HepG2 (cell line): ENCODE results near the gene SYCP2L. TPM values are rescaled to one million over a fixed set of nuclear protein-coding genes. Genes with fewer than 3 reads are reported as not detected.

ENCODE experiments used
- ATF4 ChIP-seq, 2 experiments: fragments of 450-650 bp in 1 of 2; sonication (generic) in 1 of 2; formaldehyde crosslinking; IDR thresholded peaks; 2 replicates each; pipeline versions ENCODE4 v1.5.0 to v1.8.0; 2020 to 2022; ENCODE audit warnings: mild to moderate bottlenecking in 1 of 2, missing genetic modification reagents in 1 of 2
- CEBPZ ChIP-seq: IDR thresholded peaks from 2 replicates; pipeline ENCODE4 v1.6.1; 2012; ENCODE audit warnings: low read length, improper control_type of control experiment
- CENPBD1 ChIP-seq: sonication (generic); formaldehyde crosslinking; IDR thresholded peaks from 2 replicates; pipeline ENCODE4 v1.8.0; 2022; ENCODE audit warnings: missing genetic modification reagents, low read depth, mild to moderate bottlenecking, borderline replicate concordance
- MTA1 ChIP-seq: sonication (generic); formaldehyde crosslinking; IDR thresholded peaks from 2 replicates; pipeline ENCODE4 v1.4.0; 2020; ENCODE audit warnings: missing genetic modification reagents, mild to moderate bottlenecking, borderline replicate concordance
- SNAPC5 ChIP-seq: sonication (generic); formaldehyde crosslinking; IDR thresholded peaks from 2 replicates; pipeline ENCODE4 v1.8.1; 2023; ENCODE audit warnings: mild to moderate bottlenecking, missing genetic modification reagents, borderline replicate concordance
- SP2 ChIP-seq: sonication (generic); formaldehyde crosslinking; IDR thresholded peaks from 2 replicates; pipeline ENCODE4 v1.5.1; 2020; ENCODE audit warnings: mild to moderate bottlenecking, missing genetic modification reagents
- U2AF1 ChIP-seq: fragments of 200-400 bp; formaldehyde crosslinking; optimal IDR thresholded peaks from 2 replicates; pipeline ENCODE3; 2017; ENCODE audit warnings: mild to moderate bottlenecking, low read depth, low read length
- ZBTB33 ChIP-seq: sonication (generic); formaldehyde crosslinking; IDR thresholded peaks from 2 replicates; pipeline ENCODE4 v1.4.0; 2020; ENCODE audit warnings: missing genetic modification reagents
- ZBTB8A ChIP-seq: sonication (generic); formaldehyde crosslinking; IDR thresholded peaks from 2 replicates; pipeline ENCODE4 v1.4.0; 2020; ENCODE audit warnings: mild to moderate bottlenecking, low read depth, missing genetic modification reagents, borderline replicate concordance
- ZKSCAN8 ChIP-seq: IDR thresholded peaks from 2 replicates; pipeline ENCODE4 v1.6.1; 2016; ENCODE audit warnings: borderline replicate concordance, missing genetic modification reagents, missing compliant biosample characterization
- ZMAT3 ChIP-seq: sonication (generic); formaldehyde crosslinking; conservative IDR thresholded peaks from 2 replicates; pipeline ENCODE4 v1.7.0; 2021; ENCODE audit warnings: missing genetic modification reagents
- ZNF296 ChIP-seq: sonication (generic); formaldehyde crosslinking; conservative IDR thresholded peaks from 2 replicates; pipeline ENCODE4 v1.5.0; 2020; ENCODE audit warnings: mild to moderate bottlenecking, missing genetic modification reagents
- ZNF557 ChIP-seq: sonication (generic); formaldehyde crosslinking; IDR thresholded peaks from 2 replicates; pipeline ENCODE4 v1.4.0; 2020; ENCODE audit warnings: missing genetic modification reagents
- ZNF770 ChIP-seq: sonication (generic); formaldehyde crosslinking; IDR thresholded peaks from 2 replicates; pipeline ENCODE4 v1.5.0; 2020; ENCODE audit warnings: mild to moderate bottlenecking, missing genetic modification reagents
- ZSCAN12 ChIP-seq: sonication (generic); formaldehyde crosslinking; IDR thresholded peaks from 2 replicates; pipeline ENCODE4 v1.9.0; 2021; ENCODE audit warnings: mild to moderate bottlenecking, missing genetic modification reagents
- polyA plus RNA-seq, 8 experiments: library from polyadenylated mRNA; depleted of rRNA in 3 of 8; stranded (reverse) in 7 of 8; unstranded in 1 of 8; fragments of >200 nt; fragmentation: Illumina TruSeq in 4 of 8; extraction: Trizol in 4 of 8; gene quantifications; 2 replicates each; pipeline versions ENCODE4 v1.2.1 to v1.2.3, GENCODE V29; 2011 to 2016; ENCODE audit warnings: low read depth in 4 of 8, missing spikeins in 1 of 8, mixed read lengths in 1 of 8; ENCODE audit not compliant: insufficient read depth in 1 of 8
- total RNA-seq, 5 experiments: library from RNA; depleted of rRNA; stranded (reverse); fragments of >200 nt; fragmentation: Illumina TruSeq; extraction: Trizol; gene quantifications; 2 replicates each; pipeline ENCODE4 v1.2.3, GENCODE V29; 2016; ENCODE audit warnings: low read depth in 1 of 5

SYCP2L gene
- total and polyA plus RNA-seq, 2 of the 13 experiments (the other 11 are each of a cell fraction or from before 2014, with no cell fraction given) = 0.22 to 0.54 TPM

- TF ChIP-seq ZNF557 (CRISPR knock-in tag) (no peak), ZNF296 (CRISPR knock-in tag) (no peak), ZBTB8A (CRISPR knock-in tag) (no peak), ZBTB33 (CRISPR knock-in tag) (no peak), SP2 (no peak), MTA1 (CRISPR knock-in tag) (no peak), SNAPC5 (CRISPR knock-in tag) (no peak), ZSCAN12 (no peak), CEBPZ (no peak), CENPBD1 (peak; percentile 68; the same call in 1 of the 2 replicates), ZMAT3 (CRISPR knock-in tag) (no peak), U2AF1 (no peak), ZKSCAN8 (CRISPR knock-in tag) (no peak), ATF4 (CRISPR knock-in tag; IDR thresholded peaks at IDR 0.05) (peak in 1 of 2 experiments; percentile 77; a peak in 2 of 4 replicates), ZNF770 (peak; percentile 95)
Observed at GRCh38 chr6:10957414-10957886, 70.6 kb downstream of the SYCP2L start (continued).
